ENCODE results near the gene KDM6A.
"Not testable (repeated sequence)": the region's sequence is repeated elsewhere in the genome, so short reads cannot be mapped to it uniquely, and the experiment has no call there.

DNA sequence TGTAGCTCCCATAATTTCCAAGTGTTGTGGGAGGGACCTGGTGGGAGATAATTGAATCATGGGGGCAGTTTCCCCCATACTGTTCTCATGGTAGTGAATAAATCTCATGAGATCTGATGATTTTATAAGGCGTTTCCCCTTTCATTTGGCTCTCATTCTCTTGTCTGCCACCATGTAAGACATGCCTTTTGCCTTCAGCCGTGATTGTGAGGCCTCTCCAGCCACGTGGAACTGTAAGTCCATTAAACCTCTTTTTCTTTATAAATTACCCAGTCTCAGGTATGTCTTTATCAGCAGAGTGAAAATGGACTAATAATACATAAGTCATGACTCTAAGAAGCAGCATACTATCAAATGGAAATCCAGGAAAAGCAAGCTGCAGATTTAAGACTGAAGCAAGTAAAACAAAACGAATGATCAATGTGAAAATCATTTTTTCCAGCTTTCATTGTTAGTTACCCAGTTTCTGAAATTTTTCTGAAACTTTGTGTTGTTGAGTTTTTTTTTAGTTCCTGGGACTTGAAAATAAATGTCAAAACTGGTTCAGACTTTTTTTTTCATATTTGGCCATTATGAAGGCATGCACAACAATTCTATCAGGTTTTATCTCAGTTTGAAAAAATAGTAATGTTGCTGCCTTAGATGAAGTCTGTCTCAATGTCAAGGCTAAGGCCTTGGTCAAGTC, 262.5 kb downstream of the KDM6A start:
- TF ChIP-seq, protein P1, sequence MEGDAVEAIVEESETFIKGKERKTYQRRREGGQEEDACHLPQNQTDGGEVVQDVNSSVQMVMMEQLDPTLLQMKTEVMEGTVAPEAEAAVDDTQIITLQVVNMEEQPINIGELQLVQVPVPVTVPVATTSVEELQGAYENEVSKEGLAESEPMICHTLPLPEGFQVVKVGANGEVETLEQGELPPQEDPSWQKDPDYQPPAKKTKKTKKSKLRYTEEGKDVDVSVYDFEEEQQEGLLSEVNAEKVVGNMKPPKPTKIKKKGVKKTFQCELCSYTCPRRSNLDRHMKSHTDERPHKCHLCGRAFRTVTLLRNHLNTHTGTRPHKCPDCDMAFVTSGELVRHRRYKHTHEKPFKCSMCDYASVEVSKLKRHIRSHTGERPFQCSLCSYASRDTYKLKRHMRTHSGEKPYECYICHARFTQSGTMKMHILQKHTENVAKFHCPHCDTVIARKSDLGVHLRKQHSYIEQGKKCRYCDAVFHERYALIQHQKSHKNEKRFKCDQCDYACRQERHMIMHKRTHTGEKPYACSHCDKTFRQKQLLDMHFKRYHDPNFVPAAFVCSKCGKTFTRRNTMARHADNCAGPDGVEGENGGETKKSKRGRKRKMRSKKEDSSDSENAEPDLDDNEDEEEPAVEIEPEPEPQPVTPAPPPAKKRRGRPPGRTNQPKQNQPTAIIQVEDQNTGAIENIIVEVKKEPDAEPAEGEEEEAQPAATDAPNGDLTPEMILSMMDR (IDR thresholded peaks at IDR 0.05), result not testable (repeated sequence)
- not testable (repeated sequence) for TF ChIP-seq EZH2 (IDR thresholded peaks at IDR 0.05; ENCODE audit: borderline replicate concordance, insufficient read depth, low read depth, low read length, poor library complexity, severe bottlenecking)

All from B cell (primary cell).